Thyroid gland (tissue), 4 donors: ENCODE measurements around the gene OR52I1. TPM values are rescaled to one million over a fixed set of nuclear protein-coding genes. Genes with fewer than 3 reads are reported as not detected.

ENCODE experiments used
- DNase-seq, 2 donors: peaks; one replicate each; pipeline ENCODE4 v3.0.0-alpha.2; 2019
- H3K27ac ChIP-seq, 3 donors: fragments of 200-600 bp; sonication (generic); 1 replicate in 2 of 3; 2 replicates in 1 of 3; pipeline ENCODE4 v1.5.1; 2016 to 2019; ENCODE audit warnings: mild to moderate bottlenecking in 1 of 3, moderate library complexity in 1 of 3
- H3K27me3 ChIP-seq: fragments of 200-600 bp; sonication (generic); one replicate; pipeline ENCODE4 v1.5.1; 2019
- H3K36me3 ChIP-seq, 2 donors: fragments of 200-600 bp; sonication (generic); one replicate each; pipeline ENCODE4 v1.5.1; 2016 to 2019
- H3K4me1 ChIP-seq, 2 donors: fragments of 200-600 bp; sonication (generic); one replicate each; pipeline ENCODE4 v1.5.1; 2017 to 2019
- H3K4me3 ChIP-seq, 3 donors: fragments of 200-600 bp; sonication (generic); replicated peaks in 1 of 3; 1 replicate in 2 of 3; 2 replicates in 1 of 3; pipeline ENCODE4 v1.5.1; 2016; ENCODE audit warnings: mild to moderate bottlenecking in 1 of 3
- H3K9me3 ChIP-seq: fragments of 200-600 bp; sonication (generic); one replicate; pipeline ENCODE4 v1.5.1; 2017
- CTCF ChIP-seq, 6 experiments: fragments of 200-600 bp in 3 of 6; fragments of 450-650 bp in 3 of 6; sonication (generic) in 3 of 6; IDR thresholded peaks; one replicate each; pipeline ENCODE4 v1.5.1; 2016 to 2019; ENCODE audit warnings: antibody characterized with exemption in 6 of 6, mild to moderate bottlenecking in 2 of 6, inconsistent platforms in 1 of 6, moderate library complexity in 1 of 6
- POLR2A ChIP-seq, 2 donors: fragments of 450-650 bp; IDR thresholded peaks; one replicate each; pipeline ENCODE4 v1.6.1; 2017; ENCODE audit warnings: antibody characterized with exemption in 2 of 2, mild to moderate bottlenecking in 2 of 2, moderate library complexity in 1 of 2
- WGBS, 2 donors: methylation state at CpG; one replicate each; pipeline ENCODE4 v1.1.5; 2017; 5-methylcytosine and 5-hydroxymethylcytosine counted together
- intact Hi-C: fragments of 100-400 bp; cut with DNase I; formaldehyde crosslinking; loops from one replicate; pipeline ENCODE4 v1.15.1; 2023
- total RNA-seq, 4 donors: library from RNA; depleted of rRNA; stranded (reverse); fragments of >200 nt; gene quantifications; one replicate each; pipeline ENCODE4 v1.2.3, GENCODE V29; 2016

The OR52I1 gene
- total RNA-seq, 4 donors from 2014 or later, result not detected

GRCh38 chr11:4577761-4578160 is 16.1 kb upstream of the OR52I1 start:
- no peak for DNase-seq
- Histone ChIP-seq H3K4me3 (no peak overlapping the region), H3K27ac (no peak overlapping the region), H3K4me1 (no peaks in the 10 kb centered on the region), H3K36me3 (no peaks in the 10 kb centered on the region), H3K9me3 (no peaks in the 10 kb centered on the region), H3K27me3 (no peaks in the 10 kb centered on the region)
- intact Hi-C loops, result no loop called here
- TF ChIP-seq POLR2A (IDR thresholded peaks at IDR 0.05) (no peak), CTCF (IDR thresholded peaks at IDR 0.05) (no peak)
- WGBS, 2 donors, result 86 to 92% methylated on average over 2 of the region's 2 CpGs

- DNase-seq, result no peak
- intact Hi-C loops, result no loop called here
- Histone ChIP-seq H3K27me3 (no peaks in the 10 kb centered on the region), H3K36me3 (no peaks in the 10 kb centered on the region), H3K4me1 (no peaks in the 10 kb centered on the region), H3K9me3 (no peaks in the 10 kb centered on the region), H3K4me3 (no peak overlapping the region), H3K27ac (no peak overlapping the region)
- 85 to 89% methylated on average over 6 of the region's 6 CpGs for WGBS, 2 donors
- TF ChIP-seq CTCF (IDR thresholded peaks at IDR 0.05) (no peak), POLR2A (IDR thresholded peaks at IDR 0.05) (no peak)
Measured at GRCh38 chr11:4578624-4579023, 15.2 kb upstream of the OR52I1 start.

DNA sequence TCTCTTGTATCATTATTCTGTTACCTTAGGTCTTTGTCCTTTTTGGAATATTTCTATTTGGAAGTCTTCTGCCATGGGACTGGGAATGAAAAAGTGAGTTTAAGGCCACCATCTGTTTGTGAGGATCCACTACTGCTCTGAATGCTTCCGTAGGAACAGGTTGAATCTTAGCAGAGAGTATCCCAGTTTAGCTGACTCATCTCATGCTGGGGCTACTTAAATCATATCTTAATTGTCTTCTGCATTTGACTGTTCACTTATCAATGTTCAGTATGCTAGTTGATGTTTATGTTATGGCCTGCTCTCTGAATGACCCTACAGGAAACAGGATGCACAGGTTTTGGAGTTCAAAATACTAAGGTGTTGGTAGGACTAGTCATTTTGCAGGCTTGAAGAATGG is 13.7 kb upstream of the OR52I1 start:
- WGBS, 2 donors, result 88 to 91% methylated on average over 1 of the region's 1 CpG
- Histone ChIP-seq H3K27ac (no peak overlapping the region), H3K36me3 (no peaks in the 10 kb centered on the region), H3K4me1 (no peaks in the 10 kb centered on the region), H3K27me3 (no peaks in the 10 kb centered on the region), H3K9me3 (no peaks in the 10 kb centered on the region), H3K4me3 (no peak overlapping the region)
- TF ChIP-seq CTCF (IDR thresholded peaks at IDR 0.05), result no peak
- TF ChIP-seq POLR2A (IDR thresholded peaks at IDR 0.05), result no peak
- no peak for DNase-seq
- intact Hi-C loops, result no loop called here

- H3K36me3 ChIP-seq, result no peaks in the 10 kb centered on the region
- no peaks in the 10 kb centered on the region for H3K27me3 ChIP-seq
- H3K27ac ChIP-seq, result no peak within 1 kb of the TSS
- no peaks in the 10 kb centered on the region for H3K4me1 ChIP-seq
- H3K4me3 ChIP-seq, result no peak within 1 kb of the TSS
- intact Hi-C loops, result no loop called here
- no peaks in the 10 kb centered on the region for H3K9me3 ChIP-seq
- DNase-seq, result no peak
- TF ChIP-seq POLR2A (IDR thresholded peaks at IDR 0.05) (no peak), CTCF (IDR thresholded peaks at IDR 0.05) (no peak)
Measured at GRCh38 chr11:4581443-4581842, 12.4 kb upstream of the OR52I1 start, which contains the start of gene OR52I2. Gene OR52I2, plus strand, starts transcription at chr11:4581743.

- no peaks in the 10 kb centered on the region for H3K9me3 ChIP-seq
- H3K36me3 ChIP-seq, result no peaks in the 10 kb centered on the region
- DNase-seq, result no peak
- H3K27ac ChIP-seq, result no peak overlapping the region
- 64 to 78% methylated on average over 3 of the region's 3 CpGs for WGBS, 2 donors
- no peaks in the 10 kb centered on the region for H3K27me3 ChIP-seq
- intact Hi-C loops, result no loop called here
- no peak for TF ChIP-seq CTCF (IDR thresholded peaks at IDR 0.05)
- no peak for TF ChIP-seq POLR2A (IDR thresholded peaks at IDR 0.05)
- H3K4me3 ChIP-seq, result no peak overlapping the region
- H3K4me1 ChIP-seq, result no peaks in the 10 kb centered on the region
Measured at GRCh38 chr11:4589017-4589416, 4.8 kb upstream of the OR52I1 start.
